HEK293 (cell line): ENCODE results near the gene CLDN7.

Source experiments
- GLI2 ChIP-seq: fragments of 450-650 bp; formaldehyde crosslinking; IDR thresholded peaks from 2 replicates; pipeline ENCODE4; 2017; ENCODE audit warnings: missing biosample characterization, missing genetic modification characterization, low read depth, borderline replicate concordance
- GLI4 ChIP-seq: fragments of 450-650 bp; formaldehyde crosslinking; IDR thresholded peaks from 2 replicates; pipeline ENCODE4 v1.5.1; 2016; ENCODE audit warnings: missing biosample characterization, missing genetic modification characterization
- MEIS1 ChIP-seq: sonication (generic); formaldehyde crosslinking; IDR thresholded peaks from 2 replicates; pipeline ENCODE4 v1.8.1; 2022; ENCODE audit warnings: missing genetic modification reagents, mild to moderate bottlenecking, borderline replicate concordance
- PRDM1 ChIP-seq: fragments of 450-650 bp; formaldehyde crosslinking; IDR thresholded peaks from 2 replicates; pipeline ENCODE4; 2016; ENCODE audit warnings: missing biosample characterization, missing genetic modification characterization
- RBAK ChIP-seq: fragments of 450-650 bp; formaldehyde crosslinking; IDR thresholded peaks from 2 replicates; pipeline ENCODE4 v1.5.1; 2016; ENCODE audit warnings: missing biosample characterization, missing genetic modification characterization
- REST ChIP-seq: fragments of 450-650 bp; formaldehyde crosslinking; IDR thresholded peaks from 2 replicates; pipeline ENCODE4 v1.5.1; 2016; ENCODE audit warnings: missing biosample characterization, missing genetic modification characterization
- SCRT2 ChIP-seq: fragments of 450-650 bp; formaldehyde crosslinking; IDR thresholded peaks from 2 replicates; pipeline ENCODE4 v1.5.1; 2016; ENCODE audit warnings: missing biosample characterization, missing genetic modification characterization
- TCF7L2 ChIP-seq: IDR thresholded peaks from 2 replicates; pipeline ENCODE4 v1.6.1; 2011; ENCODE audit warnings: low read depth, mild to moderate bottlenecking, inconsistent platforms, low read length, moderate library complexity, borderline replicate concordance
- ZBTB17 ChIP-seq: fragments of 450-650 bp; formaldehyde crosslinking; IDR thresholded peaks from 2 replicates; pipeline ENCODE4 v1.5.1; 2016; ENCODE audit warnings: missing biosample characterization, missing genetic modification characterization
- ZBTB20 ChIP-seq: fragments of 450-650 bp; formaldehyde crosslinking; IDR thresholded peaks from 2 replicates; pipeline ENCODE4 v1.5.1; 2016; ENCODE audit warnings: missing biosample characterization, missing genetic modification characterization
- ZBTB49 ChIP-seq: fragments of 450-650 bp; formaldehyde crosslinking; IDR thresholded peaks from 2 replicates; pipeline ENCODE4 v1.5.1; 2016; ENCODE audit warnings: missing biosample characterization, missing genetic modification characterization, low read depth
- ZBTB7A ChIP-seq: fragments of 450-650 bp; formaldehyde crosslinking; IDR thresholded peaks from 2 replicates; pipeline ENCODE4 v1.5.1; 2016; ENCODE audit warnings: low read depth, missing biosample characterization, missing genetic modification characterization
- ZEB2 ChIP-seq: fragments of 450-650 bp; formaldehyde crosslinking; IDR thresholded peaks from 2 replicates; pipeline ENCODE4 v1.5.1; 2016; ENCODE audit warnings: missing biosample characterization, missing genetic modification characterization
- ZNF10 ChIP-seq: fragments of 450-650 bp; formaldehyde crosslinking; IDR thresholded peaks from 2 replicates; pipeline ENCODE4 v1.5.1; 2017; ENCODE audit warnings: missing biosample characterization, missing genetic modification characterization
- ZNF214 ChIP-seq: fragments of 450-650 bp; formaldehyde crosslinking; IDR thresholded peaks from 2 replicates; pipeline ENCODE4 v1.5.1; 2017; ENCODE audit warnings: missing biosample characterization, mild to moderate bottlenecking, missing genetic modification characterization, borderline replicate concordance
- ZNF248 ChIP-seq: fragments of 450-650 bp; formaldehyde crosslinking; IDR thresholded peaks from 2 replicates; pipeline ENCODE4 v1.5.1; 2017; ENCODE audit warnings: missing biosample characterization, missing genetic modification characterization
- ZNF311 ChIP-seq: fragments of 450-650 bp; formaldehyde crosslinking; IDR thresholded peaks from 2 replicates; pipeline ENCODE4 v1.5.1; 2017; ENCODE audit warnings: missing biosample characterization, missing genetic modification characterization, borderline replicate concordance
- ZNF394 ChIP-seq: fragments of 450-650 bp; formaldehyde crosslinking; IDR thresholded peaks from 2 replicates; pipeline ENCODE4 v1.5.1; 2016; ENCODE audit warnings: missing biosample characterization, missing genetic modification characterization, mild to moderate bottlenecking, moderate library complexity, borderline replicate concordance
- ZNF529 ChIP-seq: fragments of 450-650 bp; formaldehyde crosslinking; IDR thresholded peaks from 2 replicates; pipeline ENCODE4 v1.5.1; 2017; ENCODE audit warnings: missing genetic modification characterization, missing biosample characterization; ENCODE audit not compliant: insufficient replicate concordance
- ZNF555 ChIP-seq: fragments of 450-650 bp; formaldehyde crosslinking; conservative IDR thresholded peaks from 2 replicates; pipeline ENCODE4 v1.5.1; 2017; ENCODE audit warnings: missing biosample characterization, mild to moderate bottlenecking, missing genetic modification characterization, inconsistent platforms
- ZNF558 ChIP-seq: fragments of 450-650 bp; formaldehyde crosslinking; IDR thresholded peaks from 2 replicates; pipeline ENCODE4 v1.5.1; 2016; ENCODE audit warnings: missing biosample characterization, missing genetic modification characterization
- ZNF571 ChIP-seq: fragments of 450-650 bp; formaldehyde crosslinking; IDR thresholded peaks from 2 replicates; pipeline ENCODE4 v1.5.0; 2017; ENCODE audit warnings: missing biosample characterization, missing genetic modification characterization
- ZNF580 ChIP-seq: fragments of 450-650 bp; formaldehyde crosslinking; IDR thresholded peaks from 2 replicates; pipeline ENCODE4 v1.5.1; 2016; ENCODE audit warnings: missing biosample characterization, missing genetic modification characterization
- ZNF623 ChIP-seq: fragments of 450-650 bp; formaldehyde crosslinking; IDR thresholded peaks from 2 replicates; pipeline ENCODE4 v1.5.1; 2016; ENCODE audit warnings: missing biosample characterization, missing genetic modification characterization
- ZNF704 ChIP-seq: fragments of 450-650 bp; formaldehyde crosslinking; IDR thresholded peaks from 2 replicates; pipeline ENCODE4 v1.5.1; 2016; ENCODE audit warnings: missing biosample characterization, missing genetic modification characterization
- ZNF707 ChIP-seq: fragments of 450-650 bp; formaldehyde crosslinking; IDR thresholded peaks from 2 replicates; pipeline ENCODE4 v1.5.1; 2016; ENCODE audit warnings: missing biosample characterization, missing genetic modification characterization
- ZNF747 ChIP-seq: fragments of 450-650 bp; formaldehyde crosslinking; IDR thresholded peaks from 2 replicates; pipeline ENCODE4 v1.5.1; 2016; ENCODE audit warnings: missing biosample characterization, missing genetic modification characterization
- TF ChIP-seq, protein P1 (sequence below): fragments of 450-650 bp; formaldehyde crosslinking; IDR thresholded peaks from 2 replicates; pipeline ENCODE4 v1.5.1; 2016; ENCODE audit warnings: missing biosample characterization, missing genetic modification characterization
- TF ChIP-seq, protein P2 (sequence below): fragments of 450-650 bp; formaldehyde crosslinking; IDR thresholded peaks from 2 replicates; pipeline ENCODE4 v1.5.1; 2017; ENCODE audit warnings: missing biosample characterization, missing genetic modification characterization

CLDN7 gene

DNA sequence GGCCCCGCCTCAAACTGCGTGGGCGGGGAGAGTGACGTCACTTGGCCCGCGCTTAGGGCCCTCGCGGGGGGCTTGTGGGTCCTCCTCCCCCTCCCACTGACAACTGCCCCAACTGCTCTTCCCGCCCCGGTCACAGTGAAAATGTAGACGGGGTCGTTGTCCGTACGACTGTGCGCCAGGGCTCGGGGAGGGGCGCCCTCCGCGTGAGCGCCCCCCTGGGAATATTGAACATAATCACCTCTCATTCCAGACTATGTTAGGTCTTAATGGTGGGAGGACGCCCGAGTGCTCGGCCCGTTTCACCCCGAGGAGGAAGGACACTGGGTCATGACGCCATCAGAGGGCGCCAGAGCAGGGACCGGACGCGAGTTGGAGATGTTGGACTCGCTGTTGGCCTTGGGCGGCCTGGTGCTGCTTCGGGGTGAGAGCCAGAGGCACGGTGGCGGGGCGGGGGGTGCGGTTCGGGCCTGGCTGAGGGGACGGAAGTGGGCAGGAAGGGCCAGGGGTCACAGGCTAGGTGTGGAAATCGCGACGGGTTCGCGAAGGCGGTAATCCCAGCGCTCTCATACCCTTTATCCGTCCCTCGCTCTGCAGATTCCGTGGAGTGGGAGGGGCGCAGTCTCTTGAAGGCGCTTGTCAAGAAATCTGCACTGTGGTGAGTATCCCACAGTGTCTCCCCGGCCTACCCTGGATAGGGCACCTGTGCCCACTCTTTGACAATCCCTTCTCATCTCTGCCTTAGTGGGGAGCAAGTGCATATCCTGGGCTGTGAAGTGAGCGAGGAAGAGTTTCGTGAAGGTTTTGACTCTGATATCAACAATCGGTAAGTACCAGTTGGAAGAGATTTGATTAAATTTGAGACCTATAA lies 9.9 kb downstream of the CLDN7 start, which contains the start of gene ELP5 (continued):
- TF ChIP-seq ZBTB20 (tag by site-specific recombination) (peak; percentile 79; the same call in 1 of the 2 replicates), ZNF10 (tag by site-specific recombination) (no peak), ZNF529 (tag by site-specific recombination) (no peak), ZNF580 (0 out of 2 replicates have a peak, but pooled peaks have one; percentile 56), TCF7L2 (no peak), PRDM1 (tag by site-specific recombination) (no peak), ZBTB7A (tag by site-specific recombination) (peak; percentile 91), ZNF704 (tag by site-specific recombination) (no peak), ZNF555 (tag by site-specific recombination) (no peak), ZNF747 (tag by site-specific recombination) (no peak), ZBTB17 (tag by site-specific recombination) (peak; percentile 99), ZNF394 (tag by site-specific recombination) (peak; percentile 55; the same call in 1 of the 2 replicates), ZNF248 (tag by site-specific recombination) (no peak), GLI4 (tag by site-specific recombination) (peak; percentile 81; the same call in 1 of the 2 replicates), ZNF214 (tag by site-specific recombination) (no peak), GLI2 (tag by site-specific recombination) (no peak), ZEB2 (tag by site-specific recombination) (peak; percentile 92), ZNF558 (tag by site-specific recombination) (no peak), ZBTB49 (tag by site-specific recombination) (no peak), REST (tag by site-specific recombination) (0 out of 2 replicates have a peak, but pooled peaks have one; percentile 26), RBAK (no peak), MEIS1 (CRISPR knock-in tag) (no peak), ZNF707 (tag by site-specific recombination) (no peak), ZNF571 (no peak), ZNF623 (no peak), ZNF311 (tag by site-specific recombination) (no peak), SCRT2 (tag by site-specific recombination) (0 out of 2 replicates have a peak, but pooled peaks have one; percentile 56)
- TF ChIP-seq, protein P1, sequence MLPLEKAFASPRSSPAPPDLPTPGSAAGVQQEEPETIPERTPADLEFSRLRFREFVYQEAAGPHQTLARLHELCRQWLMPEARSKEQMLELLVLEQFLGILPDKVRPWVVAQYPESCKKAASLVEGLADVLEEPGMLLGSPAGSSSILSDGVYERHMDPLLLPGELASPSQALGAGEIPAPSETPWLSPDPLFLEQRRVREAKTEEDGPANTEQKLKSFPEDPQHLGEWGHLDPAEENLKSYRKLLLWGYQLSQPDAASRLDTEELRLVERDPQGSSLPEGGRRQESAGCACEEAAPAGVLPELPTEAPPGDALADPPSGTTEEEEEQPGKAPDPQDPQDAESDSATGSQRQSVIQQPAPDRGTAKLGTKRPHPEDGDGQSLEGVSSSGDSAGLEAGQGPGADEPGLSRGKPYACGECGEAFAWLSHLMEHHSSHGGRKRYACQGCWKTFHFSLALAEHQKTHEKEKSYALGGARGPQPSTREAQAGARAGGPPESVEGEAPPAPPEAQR = peak; percentile 45; the same call in 1 of the 2 replicates
- TF ChIP-seq, protein P2, sequence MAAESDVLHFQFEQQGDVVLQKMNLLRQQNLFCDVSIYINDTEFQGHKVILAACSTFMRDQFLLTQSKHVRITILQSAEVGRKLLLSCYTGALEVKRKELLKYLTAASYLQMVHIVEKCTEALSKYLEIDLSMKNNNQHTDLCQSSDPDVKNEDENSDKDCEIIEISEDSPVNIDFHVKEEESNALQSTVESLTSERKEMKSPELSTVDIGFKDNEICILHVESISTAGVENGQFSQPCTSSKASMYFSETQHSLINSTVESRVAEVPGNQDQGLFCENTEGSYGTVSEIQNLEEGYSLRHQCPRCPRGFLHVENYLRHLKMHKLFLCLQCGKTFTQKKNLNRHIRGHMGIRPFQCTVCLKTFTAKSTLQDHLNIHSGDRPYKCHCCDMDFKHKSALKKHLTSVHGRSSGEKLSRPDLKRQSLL (tag by site-specific recombination) = no peak
